Right hindlimb (tissue), 1 donor: ENCODE measurements around the gene ABTB1.
"Not testable (repeated sequence)": the region's sequence is repeated elsewhere in the genome, so short reads cannot be mapped to it uniquely, and the experiment has no call there.

ENCODE experiments used
- DNase-seq: peaks from one replicate; pipeline ENCODE4 v3.0.0-alpha.2; 2018

Gene ABTB1

GRCh38 chr3:127650236-127650635, 22.5 kb upstream of the ABTB1 start:
- DNase-seq, result no peak

DNA sequence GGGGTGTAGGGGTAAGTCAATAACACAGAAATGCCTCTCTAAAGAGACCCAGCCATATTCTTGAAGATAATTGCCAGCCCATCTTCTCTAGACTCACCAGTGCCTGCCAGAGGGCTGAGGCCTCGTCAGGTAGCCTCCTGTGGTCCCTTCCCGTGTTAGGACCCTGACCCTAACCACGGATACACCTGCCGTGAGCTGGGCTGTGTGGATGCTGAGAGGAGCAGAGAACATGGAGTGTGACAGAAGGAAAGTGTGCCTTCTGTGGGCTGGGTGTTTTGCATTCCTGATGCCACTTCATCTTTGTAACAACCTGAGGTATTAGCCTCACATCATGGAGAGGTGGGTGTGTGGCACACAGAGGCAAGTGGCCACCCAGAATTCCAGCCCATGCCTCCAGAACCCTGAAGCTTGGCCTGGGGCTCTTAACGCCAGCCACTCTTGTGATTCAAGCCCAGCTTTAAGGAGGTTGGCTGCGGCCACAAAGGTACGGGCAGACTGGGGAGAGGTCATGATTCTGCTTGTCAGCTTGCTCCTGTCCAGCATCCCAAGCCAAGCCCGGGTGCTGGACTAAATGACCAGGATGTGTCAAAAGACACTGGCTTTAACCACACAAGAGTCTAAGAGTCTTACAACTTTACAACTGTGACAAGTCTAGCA, 21.1 kb upstream of the ABTB1 start:
- no peak for DNase-seq

DNA sequence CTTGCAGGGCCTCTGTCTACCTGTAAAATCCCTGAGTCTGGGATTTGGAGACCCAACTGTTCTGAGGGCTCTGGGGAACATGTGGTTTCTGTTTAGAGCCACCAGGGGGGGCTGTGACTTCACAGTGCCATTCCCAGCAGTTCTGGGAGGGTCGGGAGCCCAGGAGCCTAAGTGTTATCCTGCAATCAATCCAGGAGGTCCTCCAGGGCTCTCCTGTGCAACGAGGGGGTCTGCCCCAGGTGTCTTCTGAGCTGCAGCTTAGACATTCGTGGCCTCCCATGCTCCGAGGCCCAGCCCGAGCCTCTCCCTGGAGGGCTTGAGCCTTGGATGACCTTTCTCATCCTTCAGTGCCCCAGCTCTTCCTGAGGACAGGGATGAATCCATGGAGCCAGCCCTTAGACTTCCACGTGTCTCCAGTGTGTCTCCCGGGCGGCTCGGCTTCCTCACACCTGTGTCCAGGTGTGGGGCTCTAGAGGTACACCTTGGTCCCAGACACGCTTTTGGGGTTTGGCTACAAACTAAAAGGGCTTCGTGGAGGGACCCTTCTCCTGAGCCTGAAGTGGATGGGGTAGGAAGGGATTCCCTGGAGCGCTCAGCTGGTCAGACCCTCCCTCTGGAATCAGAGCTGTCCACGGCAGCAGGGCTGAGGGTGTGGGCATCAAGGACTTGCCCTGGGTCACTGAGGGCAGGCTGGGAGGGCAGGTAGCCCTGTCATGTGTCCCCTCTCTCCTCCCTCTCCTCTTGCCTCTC, 20.3 kb upstream of the ABTB1 start:
- DNase-seq, result peak; percentile 70

- no peak for DNase-seq
Measured at GRCh38 chr3:127654374-127654773, 18.4 kb upstream of the ABTB1 start.

GRCh38 chr3:127654993-127655392, 17.8 kb upstream of the ABTB1 start:
- not testable (repeated sequence) for DNase-seq

- no peak for DNase-seq
Measured at GRCh38 chr3:127655641-127656040, 17.1 kb upstream of the ABTB1 start.

- DNase-seq, result no peak
Measured at GRCh38 chr3:127656906-127657305, 15.8 kb upstream of the ABTB1 start.

GRCh38 chr3:127658234-127658633, 14.5 kb upstream of the ABTB1 start:
- no peak for DNase-seq

GRCh38 chr3:127660621-127661251, 12.0 kb upstream of the ABTB1 start:
- no peak for DNase-seq

GRCh38 chr3:127661600-127661999, 11.2 kb upstream of the ABTB1 start:
- no peak for DNase-seq

GRCh38 chr3:127662001-127662469, 10.7 kb upstream of the ABTB1 start:
- no peak for DNase-seq

DNA sequence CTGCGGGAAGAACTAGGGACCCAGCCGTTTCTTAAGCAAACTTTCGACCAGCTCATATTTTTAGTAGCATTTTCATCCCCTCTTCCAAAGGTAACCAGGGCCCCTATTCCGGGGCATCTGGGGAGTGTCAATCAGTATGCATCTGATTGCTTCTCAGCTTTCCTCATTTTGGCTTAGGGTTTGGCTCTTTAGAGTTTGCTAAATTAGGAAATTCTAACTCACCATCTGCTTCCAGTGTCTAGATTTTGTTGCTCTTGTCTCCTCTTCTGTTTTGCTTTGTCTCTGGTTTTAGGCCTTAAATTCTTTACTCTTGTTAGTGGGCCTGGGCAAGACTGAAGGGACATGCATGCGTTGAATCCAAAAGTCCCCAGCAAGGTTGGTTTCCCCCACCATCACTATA, 9.6 kb upstream of the ABTB1 start:
- DNase-seq, result no peak

GRCh38 chr3:127665165-127665564, 7.6 kb upstream of the ABTB1 start:
- no peak for DNase-seq

GRCh38 chr3:127665586-127665985, 7.2 kb upstream of the ABTB1 start:
- no peak for DNase-seq

DNA sequence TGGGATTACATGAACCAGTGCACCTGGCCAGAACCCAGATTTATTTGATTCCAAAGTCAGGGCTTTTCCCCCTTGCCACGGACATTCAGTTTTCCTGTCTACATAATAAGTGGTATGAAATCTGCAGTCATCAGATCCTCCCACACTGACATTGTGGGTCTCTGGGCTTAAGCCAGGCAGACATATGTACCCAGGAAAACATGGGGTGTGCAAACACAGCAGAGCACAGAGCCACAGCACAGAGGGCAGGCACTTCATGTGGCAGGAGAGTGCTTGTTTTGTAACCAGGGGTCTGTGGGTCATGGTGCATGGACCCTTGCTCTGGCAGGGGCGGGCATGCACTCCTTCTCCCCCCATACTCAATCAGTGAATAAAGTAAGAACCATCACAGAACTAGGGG, 6.1 kb upstream of the ABTB1 start:
- no peak for DNase-seq

DNA sequence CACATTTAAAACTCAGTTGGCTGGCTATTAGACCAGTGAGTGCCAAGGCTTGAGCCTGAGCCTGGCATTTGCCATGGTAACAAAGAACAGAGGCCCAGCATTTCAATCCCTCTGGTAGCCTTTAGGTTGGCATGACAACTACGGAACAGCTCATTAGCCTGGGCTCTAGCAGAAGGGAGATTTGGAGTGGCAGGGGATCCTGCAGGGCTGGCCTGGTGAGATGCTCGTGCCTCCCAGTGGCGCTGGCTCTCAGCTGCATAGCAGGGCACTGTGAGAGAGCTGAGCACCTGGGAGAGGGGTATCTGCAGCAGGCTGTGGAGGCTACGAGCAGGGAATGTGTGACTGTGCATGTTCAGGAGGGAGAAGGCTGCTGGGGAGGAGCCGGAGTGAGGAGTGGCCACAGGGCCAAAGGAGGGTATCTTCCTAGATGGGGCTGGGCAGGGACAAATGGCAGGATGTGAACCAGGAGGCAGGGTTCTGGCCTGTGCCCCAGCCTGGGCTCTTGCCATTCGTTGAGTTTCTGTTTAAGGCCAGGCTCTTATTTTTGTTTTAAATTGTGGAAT, 5.6 kb upstream of the ABTB1 start:
- no peak for DNase-seq

DNA sequence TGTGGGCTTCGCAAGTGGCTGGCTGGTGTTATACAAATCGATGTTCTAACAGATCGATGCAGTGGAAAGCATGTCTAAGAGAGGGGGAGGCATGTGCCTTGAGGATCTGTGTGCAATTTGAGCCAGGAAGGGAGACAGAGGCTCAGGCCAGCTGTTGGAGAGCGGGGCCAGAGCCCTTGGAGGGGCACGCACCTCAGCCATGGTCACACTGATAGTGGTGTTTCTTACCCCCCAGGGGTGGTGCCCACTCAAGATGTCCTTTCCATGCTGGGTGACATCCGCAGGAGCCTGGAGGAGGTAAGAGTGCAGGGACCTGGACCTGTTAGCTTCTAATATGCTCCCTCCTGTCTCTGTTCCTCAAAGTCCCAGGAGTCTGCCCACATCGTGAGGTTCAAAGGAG, 3.8 kb upstream of the ABTB1 start:
- DNase-seq, result no peak

DNA sequence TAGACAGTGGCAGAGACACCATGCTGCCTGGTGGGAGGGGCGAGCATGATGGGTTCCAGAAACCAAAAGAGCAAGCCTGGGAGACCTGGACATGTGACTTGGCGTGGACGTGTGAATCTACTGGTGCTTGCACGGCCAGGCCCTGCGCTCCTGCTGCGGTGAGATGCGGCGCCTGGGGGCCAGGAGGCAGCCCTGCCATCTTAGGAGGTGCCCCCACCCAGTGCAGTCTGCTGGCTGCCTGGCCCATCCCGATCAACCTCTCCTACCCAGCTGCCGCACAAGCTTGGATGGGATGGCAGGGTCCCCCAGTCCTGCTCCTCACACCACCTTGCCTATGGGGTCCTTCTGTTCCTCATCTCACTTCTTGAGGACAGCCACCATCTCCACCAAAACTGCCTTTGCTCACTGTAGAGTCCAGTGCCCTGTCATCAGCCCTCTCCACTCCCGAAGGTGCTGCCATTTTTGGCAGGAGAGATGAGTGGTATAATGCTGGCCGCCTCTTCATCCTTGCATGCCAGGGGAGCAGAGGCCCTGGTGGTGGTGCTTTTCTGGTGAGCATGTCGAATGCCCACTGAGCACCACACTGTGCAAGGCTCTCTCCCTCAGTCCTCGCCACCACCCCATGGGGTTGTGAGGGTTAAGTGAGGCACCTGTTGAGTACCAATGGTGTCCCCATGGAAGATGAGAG, 3.1 kb upstream of the ABTB1 start:
- DNase-seq, result no peak

DNA sequence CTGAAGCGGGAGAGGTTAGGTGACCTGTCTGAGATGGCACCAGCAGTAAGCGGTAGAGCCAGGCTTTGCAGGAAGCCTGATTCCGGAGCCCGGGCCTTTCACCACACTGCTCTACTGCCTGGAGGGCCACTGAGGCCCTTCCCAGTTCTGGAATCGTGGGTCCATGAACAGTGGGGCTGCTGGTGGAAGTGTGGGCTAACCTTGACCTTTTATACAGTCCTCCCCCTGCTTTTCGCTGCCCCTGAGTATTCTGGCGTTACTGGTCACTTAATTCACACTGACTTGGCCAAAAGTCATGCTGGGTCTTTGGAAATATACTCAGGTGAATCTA, 2.6 kb upstream of the ABTB1 start:
- no peak for DNase-seq

GRCh38 chr3:127670761-127671522, 1.8 kb upstream of the ABTB1 start:
- DNase-seq, result no peak

DNA sequence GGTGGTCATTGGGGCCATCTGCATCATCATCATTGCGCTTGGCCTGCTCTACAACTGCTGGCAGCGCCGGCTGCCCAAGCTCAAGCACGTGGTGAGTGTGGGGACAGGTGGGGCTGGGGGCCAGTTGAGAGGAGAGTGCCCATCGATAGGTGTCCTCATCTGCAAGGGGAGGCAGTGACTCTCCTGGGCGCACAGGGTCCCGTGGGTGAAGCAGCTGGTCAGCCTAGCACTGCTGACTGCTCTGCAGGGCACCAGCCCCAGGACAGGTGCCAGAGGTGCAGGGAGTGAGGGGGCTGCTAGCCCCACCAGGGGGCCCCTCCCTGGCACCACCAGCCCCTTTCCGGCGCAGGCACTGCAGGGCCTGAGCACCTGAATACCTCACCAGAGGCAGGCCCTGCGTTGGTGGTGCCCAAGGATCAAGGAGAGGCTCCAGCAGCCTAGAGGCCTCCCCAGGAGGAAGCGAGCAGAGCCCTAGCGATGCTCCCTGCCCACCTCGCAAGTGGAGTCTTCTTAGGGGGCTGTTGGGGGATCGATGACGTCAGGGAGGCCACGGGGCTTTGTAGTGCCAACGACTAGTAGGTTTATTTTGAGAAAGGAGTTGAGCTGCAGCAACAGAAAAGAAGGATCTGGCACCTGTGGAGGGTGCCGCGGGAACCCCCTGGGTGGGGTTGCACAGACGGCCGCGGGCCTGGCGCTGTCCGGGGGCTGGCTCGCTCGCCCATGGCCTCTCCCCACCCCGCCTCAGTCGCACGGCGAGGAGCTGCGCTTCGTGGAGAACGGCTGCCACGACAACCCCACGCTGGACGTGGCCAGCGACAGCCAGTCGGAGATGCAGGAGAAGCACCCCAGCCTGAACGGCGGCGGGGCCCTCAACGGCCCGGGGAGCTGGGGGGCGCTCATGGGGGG, 976 bp upstream of the ABTB1 start:
- DNase-seq, result no peak
